OCI-LY7 (cell line): ENCODE measurements around the gene HLCS. TPM values are rescaled to one million over a fixed set of nuclear protein-coding genes. Genes with fewer than 3 reads are reported as not detected.

Source experiments
- BruUV-seq: library from RNA; stranded (reverse); fragments of 400-500 nt; replicated peaks from 2 replicates; lab custom pipeline; 2021; lab: Mats Ljungman, UMichigan
- CTCF ChIA-PET: fragments of 300-600 bp; sonication (Branson Sonifier 250); formaldehyde crosslinking; loops from one replicate; lab custom pipeline; 2022; ENCODE audit warnings: antibody characterized with exemption; ENCODE audit not compliant: unreplicated experiment; lab: Charles Lee
- POLR2A ChIA-PET: fragments of 300-600 bp; sonication (Branson Sonifier 250); formaldehyde crosslinking; loops from one replicate; lab custom pipeline; 2022; ENCODE audit warnings: antibody characterized with exemption; lab: Charles Lee
- DNase-seq: peaks from one replicate; pipeline ENCODE4 v3.0.0-alpha.2; 2015; ENCODE audit warnings: low spot score
- H2AFZ ChIP-seq: fragments of 200-600 bp; sonication (generic), shearing (Covaris generic); 2 replicates; pipeline ENCODE4 v1.6.1; 2014; ENCODE audit warnings: mild to moderate bottlenecking, antibody characterized with exemption, low read length, moderate library complexity
- H3K27ac ChIP-seq: fragments of 200-600 bp; sonication (generic); 2 replicates; pipeline ENCODE4 v1.5.1; 2014; ENCODE audit warnings: mixed run types, low read depth, mild to moderate bottlenecking, moderate library complexity, low read length, inconsistent platforms; ENCODE audit not compliant: poor library complexity, severe bottlenecking
- H3K36me3 ChIP-seq: fragments of 200-600 bp; sonication (generic); 2 replicates; pipeline ENCODE4 v1.6.1; 2014; ENCODE audit warnings: mild to moderate bottlenecking, antibody characterized with exemption, low read length, moderate library complexity, mixed read lengths; ENCODE audit not compliant: insufficient read depth
- H3K4me1 ChIP-seq: fragments of 200-600 bp; sonication (generic); 2 replicates; pipeline ENCODE4 v1.5.1; 2014; ENCODE audit warnings: mild to moderate bottlenecking, low read length; ENCODE audit not compliant: insufficient read depth, poor library complexity, severe bottlenecking
- H3K4me2 ChIP-seq: fragments of 200-600 bp; sonication (generic); 2 replicates; pipeline ENCODE4 v1.6.1; 2014; ENCODE audit warnings: mild to moderate bottlenecking, low read length
- H3K4me3 ChIP-seq: fragments of 200-600 bp; sonication (generic); 2 replicates; pipeline ENCODE4 v1.5.1; 2014; ENCODE audit warnings: mild to moderate bottlenecking, low read depth, low read length; ENCODE audit not compliant: poor library complexity, severe bottlenecking
- H3K79me2 ChIP-seq: fragments of 200-600 bp; sonication (generic); 2 replicates; pipeline ENCODE4 v1.6.1; 2016; ENCODE audit warnings: low read depth, mild to moderate bottlenecking, low read length, moderate library complexity, mixed read lengths; ENCODE audit not compliant: insufficient read depth
- H3K9me2 ChIP-seq: fragments of 200-600 bp; sonication (generic); 2 replicates; pipeline ENCODE4 v1.6.1; 2016; ENCODE audit warnings: mild to moderate bottlenecking, low read length, mixed read lengths; ENCODE audit not compliant: insufficient read depth
- H3K9me3 ChIP-seq: fragments of 200-600 bp; sonication (generic); 2 replicates; pipeline ENCODE4 v1.6.1; 2014; ENCODE audit warnings: mild to moderate bottlenecking, mixed run types, low read length, mixed read lengths
- H4K20me1 ChIP-seq: fragments of 200-600 bp; sonication (generic); 2 replicates; pipeline ENCODE4 v1.6.1; 2014; ENCODE audit warnings: mild to moderate bottlenecking, antibody characterized with exemption, low read length, moderate library complexity, mixed read lengths; ENCODE audit not compliant: insufficient read depth
- EZH2phosphoT487 ChIP-seq: fragments of 200-600 bp; sonication (generic); IDR thresholded peaks from 2 replicates; pipeline ENCODE4 v1.6.1; 2018; ENCODE audit warnings: low read depth, borderline replicate concordance, mild to moderate bottlenecking, mixed run types, antibody characterized with exemption, low read length, moderate library complexity, mixed read lengths
- intact Hi-C: fragments of 100-400 bp; cut with micrococcal nuclease; formaldehyde crosslinking; loops from one replicate; pipeline ENCODE4 v1.10.0; 2022; ENCODE audit not compliant: unreplicated experiment
- total RNA-seq, 2 experiments: library from RNA; depleted of rRNA in 1 of 2; stranded (reverse); fragments of >200 nt in 1 of 2; shearing (Covaris generic) in 1 of 2; gene quantifications; 2 replicates each; pipeline ENCODE4 v1.2.3, GENCODE V29; 2014 to 2022
- TF ChIP-seq, protein P1 (sequence below): fragments of 200-600 bp; sonication (generic); conservative IDR thresholded peaks from 2 replicates; pipeline ENCODE4 v1.5.1; 2014; ENCODE audit warnings: mild to moderate bottlenecking, antibody characterized with exemption, low read length, moderate library complexity, mixed read lengths

Gene HLCS
- total RNA-seq, 2 experiments from 2014 or later = 12.0 to 20.9 TPM

- no peak overlapping the region for H3K4me3 ChIP-seq
- no peak for DNase-seq
- intact Hi-C loops = no loop called here
- peaks cover 12% of the 10 kb centered on the region; the same call in 1 of the 2 replicates for H3K9me3 ChIP-seq
- H3K4me1 ChIP-seq = no peaks in the 10 kb centered on the region
- no peak overlapping the region for H3K4me2 ChIP-seq
- no TSS peak for BruUV-seq
- H3K9me2 ChIP-seq = no peaks in the 10 kb centered on the region
- POLR2A ChIA-PET = interaction anchor here (1.0 kb wide), 1 partner anchor 377 kb away, joined by 3 read pairs; no protein-coding TSS in a partner anchor
- no peaks in the 10 kb centered on the region for H3K36me3 ChIP-seq
- TF ChIP-seq, protein P1, sequence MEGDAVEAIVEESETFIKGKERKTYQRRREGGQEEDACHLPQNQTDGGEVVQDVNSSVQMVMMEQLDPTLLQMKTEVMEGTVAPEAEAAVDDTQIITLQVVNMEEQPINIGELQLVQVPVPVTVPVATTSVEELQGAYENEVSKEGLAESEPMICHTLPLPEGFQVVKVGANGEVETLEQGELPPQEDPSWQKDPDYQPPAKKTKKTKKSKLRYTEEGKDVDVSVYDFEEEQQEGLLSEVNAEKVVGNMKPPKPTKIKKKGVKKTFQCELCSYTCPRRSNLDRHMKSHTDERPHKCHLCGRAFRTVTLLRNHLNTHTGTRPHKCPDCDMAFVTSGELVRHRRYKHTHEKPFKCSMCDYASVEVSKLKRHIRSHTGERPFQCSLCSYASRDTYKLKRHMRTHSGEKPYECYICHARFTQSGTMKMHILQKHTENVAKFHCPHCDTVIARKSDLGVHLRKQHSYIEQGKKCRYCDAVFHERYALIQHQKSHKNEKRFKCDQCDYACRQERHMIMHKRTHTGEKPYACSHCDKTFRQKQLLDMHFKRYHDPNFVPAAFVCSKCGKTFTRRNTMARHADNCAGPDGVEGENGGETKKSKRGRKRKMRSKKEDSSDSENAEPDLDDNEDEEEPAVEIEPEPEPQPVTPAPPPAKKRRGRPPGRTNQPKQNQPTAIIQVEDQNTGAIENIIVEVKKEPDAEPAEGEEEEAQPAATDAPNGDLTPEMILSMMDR = no peak
- no peak for TF ChIP-seq EZH2phosphoT487
- no peaks in the 10 kb centered on the region for H4K20me1 ChIP-seq
- no peaks in the 10 kb centered on the region for H3K79me2 ChIP-seq
- no peak overlapping the region for H2AFZ ChIP-seq
- CTCF ChIA-PET = no interaction called here
- H3K27ac ChIP-seq = no peak overlapping the region
These were observed 82.7 kb downstream of the HLCS start for GRCh38 chr21:36883532-36884486.

- Histone ChIP-seq H3K27ac (no peak overlapping the region), H3K9me3 (peaks cover 20% of the 10 kb centered on the region; the same call in 1 of the 2 replicates), H3K4me3 (no peak overlapping the region), H3K4me2 (no peak overlapping the region), H3K36me3 (no peaks in the 10 kb centered on the region), H3K4me1 (no peaks in the 10 kb centered on the region), H2AFZ (no peak overlapping the region), H3K9me2 (no peaks in the 10 kb centered on the region), H3K79me2 (no peaks in the 10 kb centered on the region), H4K20me1 (no peaks in the 10 kb centered on the region)
- no peak for DNase-seq
- POLR2A ChIA-PET = no interaction called here
- intact Hi-C loops = no loop called here
- TF ChIP-seq, protein P1 = no peak
- no peak for TF ChIP-seq EZH2phosphoT487
- BruUV-seq = no TSS peak
- CTCF ChIA-PET = no interaction called here
These were observed 83.7 kb downstream of the HLCS start for GRCh38 chr21:36882776-36883175.

DNA sequence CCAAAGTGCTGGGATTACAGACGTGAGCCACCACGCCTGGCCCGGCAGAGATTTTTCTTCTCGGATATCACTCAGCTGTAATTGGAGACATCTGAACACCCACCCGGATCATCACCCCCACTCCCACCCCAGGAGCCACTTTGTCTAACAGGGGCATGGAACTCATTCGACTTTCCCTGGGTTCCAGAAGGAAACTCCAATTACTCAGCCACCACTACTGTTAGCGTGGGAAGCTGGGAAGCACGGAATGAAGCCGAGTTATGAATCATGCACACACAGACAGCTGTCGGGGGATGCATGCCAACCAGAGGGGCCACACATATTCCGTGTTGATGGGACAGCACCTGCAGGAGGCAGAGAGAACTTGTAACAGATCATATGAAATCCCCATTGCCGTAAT, 85.2 kb downstream of the HLCS start:
- no peak overlapping the region for H3K4me2 ChIP-seq
- CTCF ChIA-PET = no interaction called here
- no peak overlapping the region for H3K4me3 ChIP-seq
- intact Hi-C loops = no loop called here
- H3K9me3 ChIP-seq = peaks cover 20% of the 10 kb centered on the region; the same call in 1 of the 2 replicates
- no peaks in the 10 kb centered on the region for H3K36me3 ChIP-seq
- no peaks in the 10 kb centered on the region for H3K4me1 ChIP-seq
- H4K20me1 ChIP-seq = no peaks in the 10 kb centered on the region
- POLR2A ChIA-PET = no interaction called here
- no peak for TF ChIP-seq EZH2phosphoT487
- TF ChIP-seq, protein P1 = no peak
- H2AFZ ChIP-seq = no peak overlapping the region
- BruUV-seq = no TSS peak
- H3K9me2 ChIP-seq = no peaks in the 10 kb centered on the region
- no peak for DNase-seq
- H3K27ac ChIP-seq = no peak overlapping the region
- H3K79me2 ChIP-seq = no peaks in the 10 kb centered on the region
